Stimulated activated CD4-positive, alpha-beta T cell treated with anti-CD3 and anti-CD28 coated beads, TNF-alpha, amount 100 ng/mL, for 48 hours (primary cell): Measurements from ENCODE around the gene RNF17.
"Not testable (repeated sequence)": the region's sequence is repeated elsewhere in the genome, so short reads cannot be mapped to it uniquely, and the experiment has no call there.

Source experiments
- DNase-seq, 3 donors: peaks; one replicate each; pipeline ENCODE4 v3.0.0-alpha.2; 2020; ENCODE audit warnings: low read depth in 3 of 3

RNF17 gene

GRCh38 chr13:24763596-24764275, at the start of gene RNF17:
TSS of gene RNF17 (plus strand) at chr13:24764169. CDS start at chr13:24764204, 35 bp downstream.
- no peak for DNase-seq

DNA sequence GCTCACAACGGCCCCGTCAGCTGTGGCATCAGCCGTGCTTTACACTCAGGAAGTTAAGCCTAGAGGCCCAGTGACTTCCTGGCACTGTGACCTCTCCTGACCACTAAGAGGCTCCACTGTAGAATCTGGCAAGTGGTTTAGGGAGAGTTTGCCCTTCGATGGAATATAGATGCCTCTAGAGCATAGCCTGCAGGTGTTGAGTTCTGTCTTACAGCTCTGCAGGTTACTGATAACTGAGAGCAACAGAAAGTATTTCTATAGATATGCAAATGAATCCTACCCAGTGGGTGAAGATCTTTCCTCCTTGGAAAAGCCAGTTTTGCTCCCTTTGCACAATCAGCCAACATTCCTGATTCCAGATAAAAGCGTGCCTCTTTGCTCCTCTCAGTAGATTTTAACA, 48.0 kb upstream of the RNF17 start:
- DNase-seq, result no peak

GRCh38 chr13:24716446-24716845, 47.5 kb upstream of the RNF17 start:
- no peak for DNase-seq

DNA sequence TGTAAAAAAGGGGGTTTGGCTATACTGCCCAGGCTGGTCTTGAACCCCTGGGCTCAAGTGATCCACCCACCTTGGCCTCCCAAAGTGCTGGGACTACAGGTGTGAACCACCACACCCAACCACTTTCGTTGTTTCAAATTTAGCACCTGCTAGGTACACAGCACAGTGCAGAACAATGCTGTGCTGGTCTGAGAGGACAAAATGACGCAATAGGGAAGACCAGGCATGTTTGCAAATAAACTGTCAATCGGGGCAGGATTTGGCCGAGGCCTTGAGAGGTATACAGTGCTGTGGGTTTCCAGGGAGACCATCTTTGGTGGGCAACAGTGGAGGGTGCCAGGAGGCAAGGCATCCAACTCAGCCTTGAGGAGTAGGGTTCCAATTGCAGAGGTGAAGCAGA, 46.8 kb upstream of the RNF17 start:
- DNase-seq, result no peak

- DNase-seq, result no peak
These were observed 45.6 kb upstream of the RNF17 start for GRCh38 chr13:24718192-24718965.

GRCh38 chr13:24719139-24719538, 44.8 kb upstream of the RNF17 start:
- DNase-seq, result no peak

- no peak for DNase-seq
These were observed 40.8 kb upstream of the RNF17 start for GRCh38 chr13:24723206-24723605.

DNA sequence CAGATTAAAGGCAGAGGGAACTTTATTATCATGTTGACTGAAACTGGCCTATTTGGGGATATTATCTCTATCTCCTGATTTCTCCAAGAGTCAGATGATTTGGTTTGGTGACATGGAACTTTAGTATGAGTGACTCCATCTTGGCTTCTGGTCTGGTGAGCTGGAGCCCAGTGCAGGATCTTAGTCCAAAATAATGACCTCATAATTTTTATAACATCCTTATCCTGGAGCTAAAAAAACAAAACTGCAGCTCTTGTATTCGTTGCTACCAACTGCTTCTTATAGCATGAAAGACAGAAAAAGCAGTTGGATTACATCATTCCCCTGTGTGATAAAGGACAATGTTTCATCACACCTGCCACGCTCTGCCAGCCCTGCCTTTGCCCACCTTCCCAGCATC, 39.3 kb upstream of the RNF17 start:
- no peak for DNase-seq

GRCh38 chr13:24725379-24725778, 38.6 kb upstream of the RNF17 start:
- no peak for DNase-seq

GRCh38 chr13:24727731-24728601, 36.0 kb upstream of the RNF17 start:
- DNase-seq, result peak; percentile 33 to 59 (median 37)

GRCh38 chr13:24730873-24731567, 32.9 kb upstream of the RNF17 start:
- not testable (repeated sequence) for DNase-seq

DNA sequence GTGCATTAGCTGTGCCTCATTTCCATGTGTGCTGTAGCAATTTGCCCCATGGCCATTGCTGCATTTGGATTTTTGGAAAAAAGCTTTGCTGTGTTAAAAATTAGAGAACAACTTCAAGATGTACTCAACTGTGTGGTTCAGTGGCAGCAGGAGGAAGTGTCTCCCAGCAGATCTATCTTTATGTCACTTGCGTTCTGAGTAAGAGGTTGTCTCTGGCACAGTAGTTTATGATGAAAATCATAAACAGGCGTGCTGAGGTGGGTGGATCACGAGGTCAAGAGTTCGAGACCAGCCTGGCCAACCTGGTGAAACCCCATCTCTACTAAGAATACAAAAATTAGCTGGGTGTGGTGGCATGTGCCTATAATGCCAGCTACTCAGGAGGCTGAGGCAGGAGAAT, 29.0 kb upstream of the RNF17 start:
- DNase-seq, result no peak

GRCh38 chr13:24737042-24737441, 26.9 kb upstream of the RNF17 start:
- DNase-seq, result no peak

- no peak for DNase-seq
These were observed 25.6 kb upstream of the RNF17 start for GRCh38 chr13:24738366-24738847.

GRCh38 chr13:24740014-24740890, 23.7 kb upstream of the RNF17 start:
- DNase-seq, result no peak

- no peak for DNase-seq
These were observed 22.8 kb upstream of the RNF17 start for GRCh38 chr13:24741016-24741662.

DNA sequence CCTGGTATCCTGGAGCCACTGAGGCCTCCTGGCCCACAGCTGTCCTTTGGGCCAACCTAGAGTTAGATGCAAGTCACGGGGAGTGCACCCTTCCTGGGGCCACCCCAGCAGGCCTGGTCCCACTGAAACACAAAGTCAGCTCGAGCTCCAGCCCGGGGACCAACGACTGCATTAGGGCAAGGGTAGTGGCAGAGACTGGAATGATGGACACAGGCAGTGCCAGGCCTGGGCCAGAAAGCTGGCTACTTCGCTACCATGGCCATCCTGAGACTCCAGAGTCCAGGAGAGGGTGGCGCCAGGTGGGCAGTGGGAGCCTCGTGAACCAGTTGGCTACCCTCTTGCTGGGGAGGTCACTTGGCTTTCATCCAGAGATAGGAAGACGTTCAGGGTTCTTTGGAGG, 22.2 kb upstream of the RNF17 start:
- no peak for DNase-seq

- DNase-seq, result no peak
These were observed 21.7 kb upstream of the RNF17 start for GRCh38 chr13:24742294-24742693.

DNA sequence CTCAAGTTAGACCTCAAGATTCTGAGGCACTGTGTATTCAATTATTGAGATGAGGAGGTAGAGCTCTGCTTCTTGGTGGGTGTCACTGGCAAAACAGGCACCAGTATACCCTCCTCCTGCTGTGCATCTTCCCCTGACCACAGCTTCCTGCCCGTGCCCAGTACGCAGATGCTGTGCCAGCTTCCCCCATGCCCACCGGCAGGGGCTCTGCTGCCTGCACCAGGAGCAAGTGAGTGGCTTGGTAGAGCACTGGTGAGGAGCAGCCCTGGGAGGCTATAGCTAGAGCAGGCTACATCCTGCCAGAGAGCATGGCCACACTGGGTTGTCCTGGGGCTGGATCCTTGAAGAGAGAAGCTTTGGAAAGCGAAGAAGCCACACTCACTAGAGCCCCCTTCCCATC, 21.0 kb upstream of the RNF17 start:
- no peak for DNase-seq

DNA sequence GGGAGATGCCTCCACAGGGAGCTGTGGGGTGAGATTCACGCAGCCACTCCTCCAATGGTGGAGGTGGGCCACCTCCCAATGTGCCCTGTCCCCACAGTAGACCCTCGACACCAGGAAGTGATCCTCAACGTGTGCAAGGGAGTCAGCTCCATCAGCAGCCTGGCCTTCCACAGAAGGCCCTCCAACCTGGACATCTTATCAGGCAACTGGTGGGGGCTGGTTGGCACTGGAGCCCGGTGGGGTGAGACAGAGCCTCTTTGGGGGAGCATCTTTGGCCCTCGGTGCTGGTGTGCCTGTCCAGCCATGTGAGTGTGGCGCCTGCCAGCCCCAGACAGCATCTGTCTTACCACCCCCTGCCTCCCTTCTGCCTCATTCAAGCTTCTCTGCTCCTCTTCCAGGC, 19.7 kb upstream of the RNF17 start:
- no peak for DNase-seq
